HEK293T (cell line): ENCODE measurements around the gene SLC6A2.

Experiments used
- BHLHE40 ChIP-seq: fragments of 450-650 bp; IDR thresholded peaks from 2 replicates; pipeline ENCODE4 v1.6.1; 2016; ENCODE audit warnings: mild to moderate bottlenecking, moderate library complexity, borderline replicate concordance
- ELF4 ChIP-seq: fragments of 450-650 bp; IDR thresholded peaks from 2 replicates; pipeline ENCODE4 v1.6.1; 2017; ENCODE audit warnings: antibody characterized with exemption
- FOXK2 ChIP-seq: fragments of 450-650 bp; IDR thresholded peaks from 2 replicates; pipeline ENCODE4 v1.6.1; 2016; ENCODE audit warnings: mild to moderate bottlenecking
- SP1 ChIP-seq: fragments of 450-650 bp; IDR thresholded peaks from 2 replicates; pipeline ENCODE4 v1.6.1; 2017
- ZNF384 ChIP-seq: fragments of 450-650 bp; IDR thresholded peaks from 2 replicates; pipeline ENCODE4 v1.6.1; 2016

DNA sequence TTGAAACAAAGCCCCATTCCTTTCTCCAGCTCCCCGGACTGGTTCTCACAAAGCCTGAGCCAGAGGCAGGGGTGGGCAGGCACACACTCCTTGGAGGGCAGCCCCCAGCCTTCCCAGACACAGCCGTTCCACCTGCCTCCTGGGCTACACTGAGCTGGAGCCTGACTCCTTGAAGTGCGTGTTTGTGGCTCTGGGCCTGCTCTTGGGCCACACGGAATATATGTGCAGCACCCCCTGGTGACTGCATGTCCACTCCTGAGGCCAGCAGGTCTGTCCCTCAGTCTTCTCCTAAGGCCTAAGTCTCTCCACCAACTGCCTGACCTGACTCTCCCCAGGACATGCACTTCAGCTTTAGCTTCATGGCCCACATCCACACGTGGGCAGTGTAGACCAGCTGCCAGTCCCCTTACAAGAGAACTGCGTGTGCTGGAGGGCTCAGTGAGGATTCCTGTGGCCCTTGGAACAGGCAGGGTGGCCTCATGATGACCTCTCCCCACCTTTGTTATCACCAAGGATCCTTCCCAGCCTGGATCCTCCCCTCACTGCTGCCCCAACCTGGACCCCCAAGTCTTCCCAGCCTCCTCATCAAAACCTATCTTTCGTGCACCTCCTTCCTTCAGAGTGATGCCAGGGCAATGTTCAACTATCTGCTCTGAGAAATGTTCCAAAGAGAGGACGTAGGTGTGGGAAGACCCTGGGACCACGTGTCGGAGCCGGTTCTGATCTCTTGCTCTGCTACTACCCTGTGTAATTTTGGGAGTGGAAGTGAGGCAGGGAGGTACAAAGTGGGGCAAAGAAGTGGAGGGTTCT, 12.4 kb upstream of the SLC6A2 start:
- TF ChIP-seq ELF4 (no peak), SP1 (no peak), FOXK2 (no peak), BHLHE40 (no peak), ZNF384 (no peak)
